GM18861 (cell line): ENCODE measurements around the gene ARHGEF4.
"Not testable (repeated sequence)": the region's sequence is repeated elsewhere in the genome, so short reads cannot be mapped to it uniquely, and the experiment has no call there.

Experiments used
- ATAC-seq: cut with Tn5 transposase; IDR thresholded peaks from one replicate; pipeline ENCODE4 v1.9.1; 2021; ENCODE audit not compliant: unreplicated experiment

The ARHGEF4 gene

GRCh38 chr2:131075578-131075977 lies 238.9 kb downstream of the ARHGEF4 start:
- ATAC-seq: not testable (repeated sequence)

- no peak for ATAC-seq
These were observed 240.0 kb downstream of the ARHGEF4 start for GRCh38 chr2:131076707-131077106.

GRCh38 chr2:131077182-131077846 lies 240.6 kb downstream of the ARHGEF4 start:
- no peak for ATAC-seq

GRCh38 chr2:131077966-131078365 lies 241.3 kb downstream of the ARHGEF4 start:
- no peak for ATAC-seq

GRCh38 chr2:131079931-131080330 lies 243.2 kb downstream of the ARHGEF4 start:
- ATAC-seq: not testable (repeated sequence)

- ATAC-seq: no peak
These were observed 244.5 kb downstream of the ARHGEF4 start for GRCh38 chr2:131081190-131081589.

- ATAC-seq: no peak
These were observed 248.9 kb downstream of the ARHGEF4 start for GRCh38 chr2:131085646-131086045.

GRCh38 chr2:131092458-131093005 lies 255.8 kb downstream of the ARHGEF4 start:
- no peak for ATAC-seq

- peak; percentile 79 for ATAC-seq
These were observed 256.4 kb downstream of the ARHGEF4 start, which contains the start of gene FAM168B for GRCh38 chr2:131093006-131093695. TSS of gene FAM168B (minus strand) at chr2:131093460. CDS start at chr2:131082646, 10,814 bp downstream.

GRCh38 chr2:131093696-131094462 lies 257.2 kb downstream of the ARHGEF4 start:
- ATAC-seq: peak; percentile 65

GRCh38 chr2:131094463-131095281 lies 258.0 kb downstream of the ARHGEF4 start:
- ATAC-seq: no peak
